Measurements from ENCODE around the gene CDK1. TPM values are rescaled to one million over a fixed set of nuclear protein-coding genes. Genes with fewer than 3 reads are reported as not detected.

CDK1 gene
- total and polyA plus RNA-seq, 10 of the 15 experiments (the other 5 are each of a cell fraction or from before 2014, with no cell fraction given): 81.5 to 361 (median 133) TPM

DNA sequence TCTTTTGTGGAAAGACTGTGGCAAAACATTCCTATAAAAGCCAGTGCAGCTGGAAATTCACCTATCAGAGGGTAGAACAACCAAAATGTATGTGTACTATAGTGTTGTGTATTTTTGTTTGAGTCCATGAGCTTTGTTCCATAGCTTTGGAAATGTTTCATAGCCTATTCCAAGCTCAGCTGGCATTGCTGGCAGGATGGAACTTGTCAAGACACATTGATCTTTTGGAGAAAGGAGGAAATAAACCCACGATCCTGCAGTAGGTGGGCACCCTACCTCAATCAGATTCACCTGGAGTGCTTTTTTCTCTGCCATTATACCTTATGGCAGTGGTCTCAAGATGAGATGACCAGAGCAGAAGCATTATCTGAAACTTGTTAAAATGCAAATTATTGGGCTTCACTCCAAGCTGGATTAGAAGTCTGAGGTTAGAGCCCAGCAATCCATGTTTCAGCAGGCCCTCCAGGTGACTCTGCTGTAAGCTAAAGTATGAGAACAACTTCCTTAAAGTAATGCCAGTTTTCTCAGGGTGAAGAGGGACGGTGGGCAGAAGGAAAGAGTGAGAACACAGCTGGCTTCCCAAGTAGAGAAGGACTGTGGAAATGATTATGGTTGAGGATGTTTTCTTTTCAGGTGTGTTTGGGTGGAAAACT, 30.3 kb upstream of the CDK1 start:
- H3K9ac ChIP-seq (ENCODE audit: control insufficient read depth, insufficient read depth, low read length): no peak overlapping the region
- intact Hi-C loops (cut with micrococcal nuclease; ENCODE audit: unreplicated experiment): no loop called here
- no peaks in the 10 kb centered on the region for H3K79me2 ChIP-seq (ENCODE audit: control insufficient read depth, insufficient read depth, low read length)
- H3K27me3 ChIP-seq (replicated peaks in 1 of 2; ENCODE audit: control insufficient read depth in 2 of 2, insufficient read depth in 2 of 2, low read length in 1 of 2): 0 out of 4 replicates have a peak, but pooled peaks cover 0 to 2% of the 10 kb centered on the region in 2 experiments
- H3K27ac ChIP-seq (ENCODE audit: control insufficient read depth, insufficient read depth): no peak overlapping the region
- no peak overlapping the region for H3K4me2 ChIP-seq (ENCODE audit: control insufficient read depth, insufficient read depth)
- CTCF ChIA-PET: no interaction called here
- no peak overlapping the region for H2AFZ ChIP-seq (ENCODE audit: control insufficient read depth, low read depth, low read length)
- DNase-seq (ENCODE audit: low read depth, low spot score) (no peak), ATAC-seq (no peak), FAIRE-seq (no peak)
- in situ Hi-C loops (cut with MboI): no loop called here
- SMC1A ChIA-PET (ENCODE audit: uncharacterized antibody, unreplicated experiment): no interaction called here
- H3K4me1 ChIP-seq (ENCODE audit: control insufficient read depth, insufficient read depth, low read length): no peaks in the 10 kb centered on the region
- RAD21 ChIA-PET (ENCODE audit: unreplicated experiment): no interaction called here
- H3K4me3 ChIP-seq: no peak overlapping the region
- no peaks in the 10 kb centered on the region for H3K36me3 ChIP-seq (ENCODE audit: control insufficient read depth in 2 of 2, insufficient read depth in 2 of 2, low read length in 1 of 2)
- POLR2A ChIA-PET: no interaction called here
- H3K9me3 ChIP-seq (replicated peaks; ENCODE audit: control insufficient read depth, insufficient read depth, low read length): no peaks in the 10 kb centered on the region
- WGBS (ENCODE audit: insufficient coverage, insufficient replicate concordance, low lambda C conversion rate, missing lambda C conversion rate): 3% methylated on average over 2 of the region's 2 CpGs
- TF ChIP-seq ZNF622 (IDR thresholded peaks at IDR 0.05) (no peak), TARDBP (IDR thresholded peaks at IDR 0.05; ENCODE audit: borderline replicate concordance) (no peak), RAD21 (IDR thresholded peaks at IDR 0.05; ENCODE audit: insufficient read depth, low read depth, low read length) (no peak), RELB (IDR thresholded peaks at IDR 0.05; ENCODE audit: low read depth) (no peak), STAT1 (conservative IDR thresholded peaks at IDR 0.05) (no peak), ZNF207 (IDR thresholded peaks at IDR 0.05; ENCODE audit: borderline replicate concordance) (no peak), PML (IDR thresholded peaks at IDR 0.05; ENCODE audit: low read length) (no peak), RBBP5 (conservative IDR thresholded peaks at IDR 0.05) (no peak), SPI1 (IDR thresholded peaks at IDR 0.05; ENCODE audit: borderline replicate concordance, insufficient read depth, low read depth, low read length) (no peak), HDGF (IDR thresholded peaks at IDR 0.05) (no peak), CBFB (IDR thresholded peaks at IDR 0.05; ENCODE audit: low read depth) (no peak)
- TF ChIP-seq, protein P1, sequence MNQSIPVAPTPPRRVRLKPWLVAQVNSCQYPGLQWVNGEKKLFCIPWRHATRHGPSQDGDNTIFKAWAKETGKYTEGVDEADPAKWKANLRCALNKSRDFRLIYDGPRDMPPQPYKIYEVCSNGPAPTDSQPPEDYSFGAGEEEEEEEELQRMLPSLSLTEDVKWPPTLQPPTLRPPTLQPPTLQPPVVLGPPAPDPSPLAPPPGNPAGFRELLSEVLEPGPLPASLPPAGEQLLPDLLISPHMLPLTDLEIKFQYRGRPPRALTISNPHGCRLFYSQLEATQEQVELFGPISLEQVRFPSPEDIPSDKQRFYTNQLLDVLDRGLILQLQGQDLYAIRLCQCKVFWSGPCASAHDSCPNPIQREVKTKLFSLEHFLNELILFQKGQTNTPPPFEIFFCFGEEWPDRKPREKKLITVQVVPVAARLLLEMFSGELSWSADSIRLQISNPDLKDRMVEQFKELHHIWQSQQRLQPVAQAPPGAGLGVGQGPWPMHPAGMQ (IDR thresholded peaks at IDR 0.05; ENCODE audit: borderline replicate concordance): no peak
- H4K20me1 ChIP-seq (ENCODE audit: control insufficient read depth, insufficient read depth): no peaks in the 10 kb centered on the region
- BruUV-seq (replicated peaks): no TSS peak

Measured in GM12878 (cell line).